Measurements from ENCODE around the gene SPIRE1. TPM values are rescaled to one million over a fixed set of nuclear protein-coding genes. Genes with fewer than 3 reads are reported as not detected.
"Not testable (repeated sequence)": the region's sequence is repeated elsewhere in the genome, so short reads cannot be mapped to it uniquely, and the experiment has no call there.

The SPIRE1 gene
- polyA plus RNA-seq, 2 donors = 4.7 to 5.0 TPM

DNA sequence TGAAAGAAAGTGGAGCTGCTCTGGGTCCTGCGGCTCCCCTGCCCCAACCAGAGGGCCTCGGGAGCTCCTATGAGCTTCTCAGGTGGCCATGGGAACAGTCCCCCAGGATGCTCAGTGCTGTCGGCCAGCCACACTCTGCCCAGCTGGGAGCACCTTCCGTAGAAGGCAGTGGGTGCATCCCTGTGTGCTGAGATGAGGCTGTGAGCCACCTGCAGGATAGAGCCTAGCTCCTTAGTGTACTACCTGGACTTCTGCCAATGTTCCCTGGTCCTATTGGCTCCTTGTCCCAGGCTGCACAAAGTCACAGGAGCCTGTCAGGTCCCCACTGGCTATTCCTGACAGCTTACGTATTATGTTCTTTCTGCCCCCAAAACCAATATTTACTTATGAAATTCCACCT, 234.1 kb downstream of the SPIRE1 start:
- Histone ChIP-seq H3K9me3 (ENCODE audit: control insufficient read depth in 2 of 2, insufficient read depth in 1 of 2, low read depth in 1 of 2, low read length in 1 of 2) (no peaks in the 10 kb centered on the region), H3K27me3 (ENCODE audit: control insufficient read depth in 1 of 2, insufficient read depth in 2 of 2, low read length in 2 of 2) (no peaks in the 10 kb centered on the region), H3K4me1 (ENCODE audit: control insufficient read depth in 2 of 2, insufficient read depth in 2 of 2, low read length in 1 of 2) (peaks cover 0 to 6% of the 10 kb centered on the region in 2 donors), H3K27ac (ENCODE audit: low read depth in 2 of 2, low read length in 1 of 2) (no peak overlapping the region), H3K36me3 (ENCODE audit: control insufficient read depth in 2 of 2, insufficient read depth in 2 of 2, low read length in 1 of 2) (no peaks in the 10 kb centered on the region), H3K4me3 (ENCODE audit: low read depth in 1 of 2, low read length in 2 of 2) (no peak overlapping the region)
- WGBS, 2 donors = 80 to 86% methylated on average over 5 of the region's 5 CpGs

GRCh38 chr18:12423393-12423792, 234.5 kb downstream of the SPIRE1 start:
- WGBS, 2 donors = 93 to 96% methylated on average over 10 of the region's 10 CpGs
- Histone ChIP-seq H3K4me1 (ENCODE audit: control insufficient read depth in 2 of 2, insufficient read depth in 2 of 2, low read length in 1 of 2) (peaks cover 0 to 6% of the 10 kb centered on the region in 2 donors), H3K27ac (ENCODE audit: low read depth in 2 of 2, low read length in 1 of 2) (no peak overlapping the region), H3K9me3 (ENCODE audit: control insufficient read depth in 2 of 2, insufficient read depth in 1 of 2, low read depth in 1 of 2, low read length in 1 of 2) (no peaks in the 10 kb centered on the region), H3K36me3 (ENCODE audit: control insufficient read depth in 2 of 2, insufficient read depth in 2 of 2, low read length in 1 of 2) (no peaks in the 10 kb centered on the region), H3K4me3 (ENCODE audit: low read depth in 1 of 2, low read length in 2 of 2) (no peak overlapping the region), H3K27me3 (ENCODE audit: control insufficient read depth in 1 of 2, insufficient read depth in 2 of 2, low read length in 2 of 2) (no peaks in the 10 kb centered on the region)

- Histone ChIP-seq H3K36me3 (ENCODE audit: control insufficient read depth in 2 of 2, insufficient read depth in 2 of 2, low read length in 1 of 2) (no peaks in the 10 kb centered on the region), H3K4me3 (ENCODE audit: low read depth in 1 of 2, low read length in 2 of 2) (no peak overlapping the region), H3K4me1 (ENCODE audit: control insufficient read depth in 2 of 2, insufficient read depth in 2 of 2, low read length in 1 of 2) (peaks cover 0 to 6% of the 10 kb centered on the region in 2 donors), H3K27ac (ENCODE audit: low read depth in 2 of 2, low read length in 1 of 2) (no peak overlapping the region), H3K9me3 (ENCODE audit: control insufficient read depth in 2 of 2, insufficient read depth in 1 of 2, low read depth in 1 of 2, low read length in 1 of 2) (no peaks in the 10 kb centered on the region), H3K27me3 (ENCODE audit: control insufficient read depth in 1 of 2, insufficient read depth in 2 of 2, low read length in 2 of 2) (no peaks in the 10 kb centered on the region)
- 84 to 88% methylated on average over 9 of the region's 9 CpGs for WGBS, 2 donors
Observed at GRCh38 chr18:12422936-12423335, 235.0 kb downstream of the SPIRE1 start.

DNA sequence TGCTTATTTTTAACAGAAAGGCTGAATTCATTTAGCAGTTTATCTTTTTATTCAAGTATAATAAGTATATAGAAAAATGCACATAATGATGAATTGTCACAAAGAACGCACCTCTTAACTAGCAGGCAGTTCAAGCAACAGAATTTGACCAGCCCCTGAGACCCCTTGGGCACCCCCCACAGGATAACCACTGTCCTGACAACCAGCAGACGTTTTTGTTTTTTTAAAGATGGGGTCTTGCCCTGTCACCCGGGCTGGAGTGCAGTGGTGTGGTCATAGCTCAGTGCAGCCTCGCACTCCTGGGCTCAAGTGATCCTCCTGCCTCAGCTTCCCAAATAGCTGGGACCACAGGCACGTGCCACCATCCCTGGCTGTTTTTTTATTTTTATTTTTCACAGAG, 236.2 kb downstream of the SPIRE1 start:
- Histone ChIP-seq H3K36me3 (ENCODE audit: control insufficient read depth in 2 of 2, insufficient read depth in 2 of 2, low read length in 1 of 2) (no peaks in the 10 kb centered on the region), H3K4me3 (ENCODE audit: low read depth in 1 of 2, low read length in 2 of 2) (no peak overlapping the region), H3K27ac (ENCODE audit: low read depth in 2 of 2, low read length in 1 of 2) (no peak overlapping the region), H3K4me1 (ENCODE audit: control insufficient read depth in 2 of 2, insufficient read depth in 2 of 2, low read length in 1 of 2) (peaks cover 0 to 6% of the 10 kb centered on the region in 2 donors), H3K9me3 (ENCODE audit: control insufficient read depth in 2 of 2, insufficient read depth in 1 of 2, low read depth in 1 of 2, low read length in 1 of 2) (no peaks in the 10 kb centered on the region), H3K27me3 (ENCODE audit: control insufficient read depth in 1 of 2, insufficient read depth in 2 of 2, low read length in 2 of 2) (no peaks in the 10 kb centered on the region)
- 82 to 83% methylated on average over 5 of the region's 5 CpGs for WGBS, 2 donors

DNA sequence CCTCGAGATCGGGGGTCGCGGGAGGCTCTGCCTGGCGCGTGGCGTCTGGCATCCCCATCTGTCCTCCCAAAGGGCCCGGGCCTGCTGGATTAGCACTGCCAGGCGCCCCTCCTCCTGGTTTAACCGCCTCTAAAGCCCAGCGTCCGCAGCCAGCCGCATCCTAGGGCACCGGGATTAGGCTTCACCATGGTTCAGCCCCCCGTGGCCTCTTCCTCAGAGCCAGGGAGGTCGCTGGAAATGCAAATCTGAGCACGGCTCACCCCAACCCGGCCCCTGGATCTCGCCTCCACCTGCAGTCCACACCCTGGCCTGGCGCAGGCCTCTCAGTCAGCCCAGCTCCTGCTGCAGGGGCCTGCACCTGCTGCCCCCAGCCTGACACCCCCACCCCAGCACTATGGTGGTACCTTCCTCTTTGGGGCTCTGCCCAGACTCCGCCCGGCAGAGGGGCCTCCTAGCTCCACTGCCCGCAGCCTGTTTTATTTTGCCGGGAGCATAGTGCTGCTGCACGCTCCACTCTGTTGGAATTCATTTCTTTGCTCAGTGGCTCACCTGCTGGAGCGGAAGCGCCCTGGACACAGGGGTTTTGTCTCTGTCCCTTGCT, 237.0 kb downstream of the SPIRE1 start:
- 46 to 61% methylated on average over 20 to 27 of the region's 27 CpGs for WGBS, 2 donors
- Histone ChIP-seq H3K36me3 (ENCODE audit: control insufficient read depth in 2 of 2, insufficient read depth in 2 of 2, low read length in 1 of 2) (no peaks in the 10 kb centered on the region), H3K27ac (ENCODE audit: low read depth in 2 of 2, low read length in 1 of 2) (no peak overlapping the region), H3K9me3 (ENCODE audit: control insufficient read depth in 2 of 2, insufficient read depth in 1 of 2, low read depth in 1 of 2, low read length in 1 of 2) (no peaks in the 10 kb centered on the region), H3K4me3 (ENCODE audit: low read depth in 1 of 2, low read length in 2 of 2) (no peak overlapping the region), H3K4me1 (ENCODE audit: control insufficient read depth in 2 of 2, insufficient read depth in 2 of 2, low read length in 1 of 2) (peaks cover 0 to 6% of the 10 kb centered on the region in 2 donors), H3K27me3 (ENCODE audit: control insufficient read depth in 1 of 2, insufficient read depth in 2 of 2, low read length in 2 of 2) (no peaks in the 10 kb centered on the region)

GRCh38 chr18:12417687-12418086, 240.2 kb downstream of the SPIRE1 start:
- H3K4me1 ChIP-seq (ENCODE audit: control insufficient read depth in 2 of 2, insufficient read depth in 2 of 2, low read length in 1 of 2) = peaks cover 0 to 6% of the 10 kb centered on the region in 2 donors
- 81 to 84% methylated on average over 4 of the region's 4 CpGs for WGBS, 2 donors

DNA sequence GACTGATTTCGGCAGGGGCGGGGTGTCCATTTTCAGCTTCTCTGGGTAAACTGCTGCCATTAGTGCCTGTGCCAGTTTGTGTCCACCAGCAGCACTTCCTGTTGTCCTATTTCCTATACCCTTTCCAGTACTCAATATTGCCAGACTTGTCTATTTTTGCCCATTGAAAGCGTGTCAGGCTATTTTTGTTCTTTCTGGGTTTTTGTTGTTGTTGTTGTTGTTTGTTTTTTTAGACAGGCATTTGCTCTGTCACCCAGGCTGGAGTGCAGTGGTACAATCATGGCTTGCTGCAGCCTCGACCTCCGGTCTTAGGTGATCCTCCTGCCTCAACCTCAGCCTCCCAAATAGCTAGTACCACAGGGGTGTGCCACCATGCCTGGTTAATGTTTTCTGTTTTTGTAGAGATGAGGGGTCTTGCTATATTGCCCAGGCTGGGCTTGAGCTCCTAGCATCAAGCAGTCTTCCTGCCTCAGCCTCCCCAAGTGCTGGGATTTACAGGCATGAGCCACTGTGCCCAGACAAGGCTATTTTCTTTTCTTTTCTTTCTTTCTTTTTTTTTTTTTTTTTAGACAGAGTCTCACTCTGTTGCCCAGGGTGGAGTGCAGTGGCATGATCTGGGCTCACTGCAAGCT, 241.7 kb downstream of the SPIRE1 start:
- Histone ChIP-seq H3K27me3 (ENCODE audit: control insufficient read depth in 1 of 2, insufficient read depth in 2 of 2, low read length in 2 of 2) (no peaks in the 10 kb centered on the region), H3K9me3 (ENCODE audit: control insufficient read depth in 2 of 2, insufficient read depth in 1 of 2, low read depth in 1 of 2, low read length in 1 of 2) (no peaks in the 10 kb centered on the region), H3K27ac (ENCODE audit: low read depth in 2 of 2, low read length in 1 of 2) (no peak overlapping the region), H3K4me1 (ENCODE audit: control insufficient read depth in 2 of 2, insufficient read depth in 2 of 2, low read length in 1 of 2) (peaks cover 0 to 6% of the 10 kb centered on the region in 2 donors), H3K4me3 (ENCODE audit: low read depth in 1 of 2, low read length in 2 of 2) (no peak overlapping the region), H3K36me3 (ENCODE audit: control insufficient read depth in 2 of 2, insufficient read depth in 2 of 2, low read length in 1 of 2) (no peaks in the 10 kb centered on the region)
- WGBS, 2 donors = 79% methylated on average over 5 of the region's 5 CpGs

More at GRCh38 chr18:12417687-12418086, 240.2 kb downstream of the SPIRE1 start:
- no peaks in the 10 kb centered on the region for H3K9me3 ChIP-seq (ENCODE audit: control insufficient read depth in 2 of 2, insufficient read depth in 1 of 2, low read depth in 1 of 2, low read length in 1 of 2)
- no peaks in the 10 kb centered on the region for H3K27me3 ChIP-seq (ENCODE audit: control insufficient read depth in 1 of 2, insufficient read depth in 2 of 2, low read length in 2 of 2)
- no peak overlapping the region for H3K4me3 ChIP-seq (ENCODE audit: low read depth in 1 of 2, low read length in 2 of 2)
- no peaks in the 10 kb centered on the region for H3K36me3 ChIP-seq (ENCODE audit: control insufficient read depth in 2 of 2, insufficient read depth in 2 of 2, low read length in 1 of 2)
- H3K27ac ChIP-seq (ENCODE audit: low read depth in 2 of 2, low read length in 1 of 2) = no peak overlapping the region

DNA sequence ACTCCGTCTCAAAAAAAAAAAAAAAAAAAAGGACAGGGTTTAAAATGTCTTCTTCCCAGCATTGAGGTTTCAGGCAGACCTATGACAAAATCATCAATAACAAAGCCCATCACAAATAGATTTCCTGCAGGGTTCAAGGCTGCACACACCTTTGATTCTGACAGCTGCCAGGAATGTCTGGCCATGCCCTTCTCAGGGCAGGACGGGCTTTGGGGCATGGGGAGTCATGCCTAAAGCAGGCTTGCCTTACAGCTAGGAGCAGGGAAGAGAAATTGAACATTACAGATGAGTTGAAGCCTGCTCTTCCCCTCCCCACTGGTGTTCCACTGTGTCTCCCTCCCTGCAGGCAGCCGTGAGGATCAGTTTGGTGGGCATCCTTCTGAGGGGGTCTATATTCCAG, 246.5 kb downstream of the SPIRE1 start:
- Histone ChIP-seq H3K9me3 (ENCODE audit: control insufficient read depth in 2 of 2, insufficient read depth in 1 of 2, low read depth in 1 of 2, low read length in 1 of 2) (peaks cover 0 to 2% of the 10 kb centered on the region in 2 donors), H3K4me3 (ENCODE audit: low read depth in 1 of 2, low read length in 2 of 2) (no peak overlapping the region), H3K36me3 (ENCODE audit: control insufficient read depth in 2 of 2, insufficient read depth in 2 of 2, low read length in 1 of 2) (no peaks in the 10 kb centered on the region), H3K27me3 (ENCODE audit: control insufficient read depth in 1 of 2, insufficient read depth in 2 of 2, low read length in 2 of 2) (no peaks in the 10 kb centered on the region), H3K4me1 (ENCODE audit: control insufficient read depth in 2 of 2, insufficient read depth in 2 of 2, low read length in 1 of 2) (peaks cover under 1 to 4% of the 10 kb centered on the region in 2 donors), H3K27ac (ENCODE audit: low read depth in 2 of 2, low read length in 1 of 2) (no peak overlapping the region)
- WGBS, 2 donors = 89 to 96% methylated on average over 2 of the region's 3 CpGs

DNA sequence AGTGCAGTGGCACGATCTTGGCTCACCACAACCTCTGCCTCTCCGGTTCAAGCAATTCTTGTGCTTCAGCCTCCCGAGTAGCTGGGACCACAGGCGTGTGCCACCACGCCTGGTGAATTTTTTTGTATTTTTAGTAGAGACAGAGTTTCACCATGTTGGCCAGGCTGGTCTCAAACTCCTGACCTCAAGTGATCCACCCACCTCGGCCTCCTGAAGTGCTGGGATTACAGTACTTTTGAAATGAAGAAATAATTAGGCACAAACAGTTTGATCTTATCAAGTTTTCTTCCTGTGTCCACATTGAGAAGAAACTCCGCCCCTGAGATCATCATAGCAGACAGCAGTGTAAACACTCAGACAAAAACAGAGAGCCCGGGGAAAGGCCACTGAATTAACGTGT, 247.2 kb downstream of the SPIRE1 start:
- not testable (repeated sequence) for H3K27me3 ChIP-seq (ENCODE audit: control insufficient read depth in 1 of 2, insufficient read depth in 2 of 2, low read length in 2 of 2); H3K27ac ChIP-seq (ENCODE audit: low read depth in 2 of 2, low read length in 1 of 2); H3K36me3 ChIP-seq (ENCODE audit: control insufficient read depth in 2 of 2, insufficient read depth in 2 of 2, low read length in 1 of 2); H3K4me1 ChIP-seq (ENCODE audit: control insufficient read depth in 2 of 2, insufficient read depth in 2 of 2, low read length in 1 of 2); H3K4me3 ChIP-seq (ENCODE audit: low read depth in 1 of 2, low read length in 2 of 2); H3K9me3 ChIP-seq (ENCODE audit: control insufficient read depth in 2 of 2, insufficient read depth in 1 of 2, low read depth in 1 of 2, low read length in 1 of 2)
- 78 to 88% methylated on average over 9 of the region's 9 CpGs for WGBS, 2 donors

- H3K9me3 ChIP-seq (ENCODE audit: control insufficient read depth in 2 of 2, insufficient read depth in 1 of 2, low read depth in 1 of 2, low read length in 1 of 2) = peaks cover 0 to 2% of the 10 kb centered on the region in 2 donors
- no peaks in the 10 kb centered on the region for H3K36me3 ChIP-seq (ENCODE audit: control insufficient read depth in 2 of 2, insufficient read depth in 2 of 2, low read length in 1 of 2)
- no peak overlapping the region for H3K27ac ChIP-seq (ENCODE audit: low read depth in 2 of 2, low read length in 1 of 2)
- 88 to 91% methylated on average over 9 of the region's 9 CpGs for WGBS, 2 donors
- no peaks in the 10 kb centered on the region for H3K27me3 ChIP-seq (ENCODE audit: control insufficient read depth in 1 of 2, insufficient read depth in 2 of 2, low read length in 2 of 2)
- no peak overlapping the region for H3K4me3 ChIP-seq (ENCODE audit: low read depth in 1 of 2, low read length in 2 of 2)
- H3K4me1 ChIP-seq (ENCODE audit: control insufficient read depth in 2 of 2, insufficient read depth in 2 of 2, low read length in 1 of 2) = peaks cover 2 to 4% of the 10 kb centered on the region in 2 donors
Observed at GRCh38 chr18:12410081-12410481, 247.8 kb downstream of the SPIRE1 start.

All from esophagus (tissue), 2 donors.